HG02623 (cell line): ENCODE data around the gene MSL2.
A peak's percentile ranks its signal among the peaks of the same experiment; 100 is the strongest.
"Not testable (repeated sequence)": the region's sequence is repeated elsewhere in the genome, so short reads cannot be mapped to it uniquely, and the experiment has no call there.

Source experiments
- ATAC-seq: cut with Tn5 transposase; IDR thresholded peaks from one replicate; pipeline ENCODE4 v1.9.1; 2021; ENCODE audit warnings: moderate library complexity; ENCODE audit not compliant: unreplicated experiment

Gene MSL2

GRCh38 chr3:136196064-136196400 is at the start of gene MSL2:
TSS of gene MSL2 (minus strand) at chr3:136196335. CDS start at chr3:136195113, 1,222 bp downstream.
- peak; percentile 22 for ATAC-seq

- ATAC-seq, result no peak
Measured at GRCh38 chr3:136245691-136246090, 49.6 kb upstream of the MSL2 start.

GRCh38 chr3:136239094-136239493 is 43.0 kb upstream of the MSL2 start:
- no peak for ATAC-seq

- ATAC-seq, result no peak
Measured at GRCh38 chr3:136237961-136238649, 42.0 kb upstream of the MSL2 start.

GRCh38 chr3:136237103-136237502 is 41.0 kb upstream of the MSL2 start:
- no peak for ATAC-seq

- ATAC-seq, result no peak
Measured at GRCh38 chr3:136236109-136236508, 40.0 kb upstream of the MSL2 start.

GRCh38 chr3:136235545-136235944 is 39.4 kb upstream of the MSL2 start:
- ATAC-seq, result no peak

- no peak for ATAC-seq
Measured at GRCh38 chr3:136232413-136232812, 36.3 kb upstream of the MSL2 start.

GRCh38 chr3:136222746-136223145 is 26.6 kb upstream of the MSL2 start:
- not testable (repeated sequence) for ATAC-seq

GRCh38 chr3:136211547-136211946 is 15.4 kb upstream of the MSL2 start:
- ATAC-seq, result no peak

- ATAC-seq, result no peak
Measured at GRCh38 chr3:136209921-136210320, 13.8 kb upstream of the MSL2 start.

- no peak for ATAC-seq
Measured at GRCh38 chr3:136207489-136208115, 11.5 kb upstream of the MSL2 start.

- not testable (repeated sequence) for ATAC-seq
Measured at GRCh38 chr3:136199219-136199618, 3.1 kb upstream of the MSL2 start.

GRCh38 chr3:136198462-136199078 is 2.4 kb upstream of the MSL2 start:
- not testable (repeated sequence) for ATAC-seq

GRCh38 chr3:136197159-136197793 is 1.1 kb upstream of the MSL2 start:
- no peak for ATAC-seq

GRCh38 chr3:136196401-136197158 is 445 bp upstream of the MSL2 start:
- ATAC-seq, result peak; percentile 66

- ATAC-seq, result peak; percentile 21
Measured at GRCh38 chr3:136195258-136196063, 674 bp downstream of the MSL2 start.

- ATAC-seq, result no peak
Measured at GRCh38 chr3:136194409-136195257, 1.5 kb downstream of the MSL2 start.

GRCh38 chr3:136193278-136194054 is 2.7 kb downstream of the MSL2 start:
- no peak for ATAC-seq
